CD4-positive, alpha-beta T cell (primary cell): ENCODE measurements around the gene APOL2. TPM values are rescaled to one million over a fixed set of nuclear protein-coding genes. Genes with fewer than 3 reads are reported as not detected.
"Not testable (repeated sequence)": the region's sequence is repeated elsewhere in the genome, so short reads cannot be mapped to it uniquely, and the experiment has no call there.

Experiments
- ATAC-seq: fragments of 200-7000 bp; cut with Tn5 transposase; one replicate; pipeline ENCODE4 v1.10.0; 2022; ENCODE audit warnings: mild to moderate bottlenecking; ENCODE audit not compliant: poor library complexity
- CTCF ChIA-PET: fragments of 350-600 bp; sonication (Branson Sonifier 250); formaldehyde crosslinking; loops from one replicate; lab custom pipeline; 2021; ENCODE audit warnings: antibody characterized with exemption, inconsistent platforms; lab: Charles Lee
- POLR2A ChIA-PET: fragments of 350-600 bp; sonication (Branson Sonifier 250); formaldehyde crosslinking; loops from one replicate; lab custom pipeline; 2021; ENCODE audit warnings: antibody characterized with exemption, inconsistent platforms; lab: Charles Lee
- DNase-seq, 14 experiments: peaks; one replicate each; pipeline ENCODE4 v3.0.0-alpha.2; 2013 to 2020; ENCODE audit warnings: mixed read lengths in 2 of 14
- H3K27ac ChIP-seq, 2 donors: one replicate each; pipeline versions ENCODE4 v1.5.1 to v1.7.0; 2013; ENCODE audit warnings: low read length in 2 of 2, low read depth in 1 of 2, mild to moderate bottlenecking in 1 of 2
- H3K27me3 ChIP-seq, 2 experiments: 1 replicate in 1 of 2; 2 replicates in 1 of 2; pipeline versions ENCODE4 v1.6.1 to v1.7.0; 2013; ENCODE audit warnings: low read length in 2 of 2, control low read depth in 1 of 2, mild to moderate bottlenecking in 1 of 2, moderate library complexity in 1 of 2; ENCODE audit not compliant: insufficient read depth in 2 of 2, control insufficient read depth in 1 of 2
- H3K36me3 ChIP-seq: one replicate; pipeline ENCODE4 v1.6.1; 2013; ENCODE audit warnings: low read length, control low read depth; ENCODE audit not compliant: insufficient read depth
- H3K4me1 ChIP-seq: one replicate; pipeline ENCODE4 v1.6.1; 2013; ENCODE audit warnings: low read length, control low read depth; ENCODE audit not compliant: insufficient read depth
- H3K4me3 ChIP-seq: one replicate; pipeline ENCODE4 v1.5.1; 2013; ENCODE audit warnings: mild to moderate bottlenecking, low read length, moderate library complexity
- H3K9me3 ChIP-seq, 2 experiments: 1 replicate in 1 of 2; 2 replicates in 1 of 2; pipeline versions ENCODE4 v1.6.1 to v1.7.0; 2013; ENCODE audit warnings: low read length in 2 of 2, mild to moderate bottlenecking in 2 of 2, control low read depth in 1 of 2, moderate library complexity in 1 of 2; ENCODE audit not compliant: control insufficient read depth in 1 of 2, insufficient read depth in 1 of 2
- H3K27ac Mint-ChIP-seq: one replicate; pipeline ENCODE4 v1.8.0; 2020; ENCODE audit warnings: mixed read lengths
- H3K27me3 Mint-ChIP-seq: one replicate; pipeline ENCODE4 v1.8.0; 2021; ENCODE audit warnings: mixed read lengths
- H3K36me3 Mint-ChIP-seq: one replicate; pipeline ENCODE4 v1.8.0; 2021; ENCODE audit warnings: low read depth, mixed read lengths
- H3K4me1 Mint-ChIP-seq: one replicate; pipeline ENCODE4 v1.8.0; 2021; ENCODE audit warnings: low read depth, mixed read lengths
- H3K4me3 Mint-ChIP-seq: one replicate; pipeline ENCODE4 v1.8.0; 2020; ENCODE audit warnings: mild to moderate bottlenecking, mixed read lengths
- H3K9me3 Mint-ChIP-seq: one replicate; pipeline ENCODE4 v1.8.0; 2020; ENCODE audit warnings: mixed read lengths
- CTCF ChIP-seq: fragments of 200-600 bp; IDR thresholded peaks from one replicate; pipeline ENCODE4 v1.8.0; 2022; ENCODE audit warnings: antibody characterized with exemption, mild to moderate bottlenecking
- intact Hi-C, 2 experiments: fragments of 100-400 bp; cut with DNase I in 1 of 2; cut with micrococcal nuclease in 1 of 2; formaldehyde crosslinking; loops; one replicate each; pipeline versions ENCODE4 v1.15.1 to v1.9.0; 2023 to 2025; cut with DNase I, micrococcal nuclease
- total RNA-seq, 174 experiments: library from RNA in 2 of 174; stranded (reverse) in 2 of 174; gene quantifications; one replicate each; pipeline ENCODE4 v1.2.3 and lab custom pipeline; 2021 to 2026

The APOL2 gene
- total RNA-seq, 2 experiments from 2014 or later = 17.8 to 21.8 TPM

- H3K4me3 Mint-ChIP-seq, H3K27ac ChIP-seq, ATAC-seq, H3K4me1 Mint-ChIP-seq, CTCF ChIA-PET, H3K4me3 ChIP-seq, intact Hi-C loops, H3K36me3 ChIP-seq, H3K9me3 ChIP-seq, H3K4me1 ChIP-seq, H3K27me3 ChIP-seq, H3K36me3 Mint-ChIP-seq, H3K27ac Mint-ChIP-seq, H3K9me3 Mint-ChIP-seq, POLR2A ChIA-PET: not testable (repeated sequence)
- H3K27me3 Mint-ChIP-seq = peaks cover 20% of the 10 kb centered on the region
- DNase-seq = peak in 1 of 14 experiments; percentile 7
These were observed 36.4 kb downstream of the APOL2 start for GRCh38 chr22:36202906-36203305.

- peaks cover 8% of the 10 kb centered on the region for H3K4me1 ChIP-seq
- H3K4me1 Mint-ChIP-seq = peaks cover 6% of the 10 kb centered on the region
- peaks cover 27% of the 10 kb centered on the region for H3K27me3 Mint-ChIP-seq
- peak in 1 of 14 experiments; percentile 6 for DNase-seq
- H3K9me3 Mint-ChIP-seq = no peaks in the 10 kb centered on the region
- no peak for ATAC-seq
- TF ChIP-seq CTCF = no peak
- POLR2A ChIA-PET = no interaction called here
- intact Hi-C loops = loop anchor here in 1 of 2 experiments (2.0 kb wide), 1 partner anchor 53 kb away; no protein-coding TSS in a partner anchor
- H3K9me3 ChIP-seq = no peaks in the 10 kb centered on the region
- H3K4me3 Mint-ChIP-seq = no peak within 1 kb of the TSS
- H3K27me3 ChIP-seq = no peaks in the 10 kb centered on the region
- no peak within 1 kb of the TSS for H3K4me3 ChIP-seq
- no peaks in the 10 kb centered on the region for H3K36me3 ChIP-seq
- no peak within 1 kb of the TSS for H3K27ac Mint-ChIP-seq
- H3K36me3 Mint-ChIP-seq = no peaks in the 10 kb centered on the region
- no peak within 1 kb of the TSS for H3K27ac ChIP-seq
- CTCF ChIA-PET = no interaction called here
These were observed 37.6 kb downstream of the APOL2 start, which contains the start of gene APOL4 for GRCh38 chr22:36201630-36202319. TSS of gene APOL4 (minus strand) at chr22:36201809. CDS start at chr22:36201734, 75 bp downstream.

GRCh38 chr22:36201025-36201424, 38.3 kb downstream of the APOL2 start:
- CTCF ChIA-PET, DNase-seq, H3K4me1 ChIP-seq, H3K9me3 Mint-ChIP-seq, H3K4me3 Mint-ChIP-seq, POLR2A ChIA-PET, H3K4me3 ChIP-seq, H3K9me3 ChIP-seq, ATAC-seq, H3K27ac ChIP-seq, H3K27ac Mint-ChIP-seq, H3K27me3 ChIP-seq, H3K36me3 ChIP-seq, H3K4me1 Mint-ChIP-seq, H3K36me3 Mint-ChIP-seq: not testable (repeated sequence)
- intact Hi-C loops = loop anchor here in 1 of 2 experiments (2.0 kb wide), 1 partner anchor 54 kb away; no protein-coding TSS in a partner anchor
- peaks cover 27% of the 10 kb centered on the region for H3K27me3 Mint-ChIP-seq

GRCh38 chr22:36199001-36199551, 40.3 kb downstream of the APOL2 start:
- intact Hi-C loops = loop anchor here in 1 of 2 experiments (10.0 kb wide), 1 partner anchor 76 kb away; no protein-coding TSS in a partner anchor
- no peaks in the 10 kb centered on the region for H3K9me3 Mint-ChIP-seq
- no peak overlapping the region for H3K27ac Mint-ChIP-seq
- ATAC-seq = no peak
- H3K27me3 Mint-ChIP-seq = peaks cover 32% of the 10 kb centered on the region
- Histone ChIP-seq H3K36me3 (no peaks in the 10 kb centered on the region), H3K9me3 (no peaks in the 10 kb centered on the region), H3K27me3 (no peaks in the 10 kb centered on the region), H3K27ac (no peak overlapping the region), H3K4me3 (no peak overlapping the region), H3K4me1 (peaks cover 9% of the 10 kb centered on the region)
- TF ChIP-seq CTCF = no peak
- DNase-seq = no peak
- no peaks in the 10 kb centered on the region for H3K36me3 Mint-ChIP-seq
- no peak overlapping the region for H3K4me3 Mint-ChIP-seq
- ChIA-PET CTCF (no interaction called here), POLR2A (interaction anchor here (1.1 kb wide), 1 partner anchor 79 kb away, joined by 3 read pairs; no protein-coding TSS in a partner anchor)
- H3K4me1 Mint-ChIP-seq = peaks cover 6% of the 10 kb centered on the region
